ENCODE results near the gene LYRM2. TPM values are rescaled to one million over a fixed set of nuclear protein-coding genes. Genes with fewer than 3 reads are reported as not detected.

Gene LYRM2, protein sequence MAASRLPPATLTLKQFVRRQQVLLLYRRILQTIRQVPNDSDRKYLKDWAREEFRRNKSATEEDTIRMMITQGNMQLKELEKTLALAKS
- 16.0 and 20.6 TPM in 2 replicates for total RNA-seq

GRCh38 chr6:89638320-89639195 lies at the start of gene LYRM2:
Gene LYRM2 (minus strand): TSS chr6:89638747. CDS start chr6:89638716, 31 bp downstream.
- peak; percentile 96 for DNase-seq

GRCh38 chr6:89688328-89688727 lies 49.8 kb upstream of the LYRM2 start:
- DNase-seq = no peak

- DNase-seq = no peak
Measured at GRCh38 chr6:89685311-89685710, 46.8 kb upstream of the LYRM2 start.

DNA sequence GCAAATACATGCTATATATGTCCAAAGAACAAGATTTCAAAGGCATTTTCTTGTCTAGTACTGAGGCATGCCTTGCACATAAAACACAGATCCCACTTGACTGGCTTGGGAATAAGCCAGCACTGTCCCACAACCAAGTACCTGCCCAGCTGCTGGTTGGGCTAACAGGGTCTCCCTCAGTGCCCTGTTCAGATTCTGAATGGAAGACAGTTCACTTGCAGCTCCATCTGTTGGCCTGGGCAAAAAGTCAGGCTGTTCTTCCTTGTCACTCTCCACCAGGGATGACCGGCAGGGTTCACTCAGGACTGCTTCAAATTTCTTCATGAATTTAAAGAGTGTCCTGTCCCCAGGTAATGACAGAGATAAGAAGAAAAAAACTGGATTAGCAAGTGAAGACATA lies 44.4 kb upstream of the LYRM2 start:
- no peak for DNase-seq

DNA sequence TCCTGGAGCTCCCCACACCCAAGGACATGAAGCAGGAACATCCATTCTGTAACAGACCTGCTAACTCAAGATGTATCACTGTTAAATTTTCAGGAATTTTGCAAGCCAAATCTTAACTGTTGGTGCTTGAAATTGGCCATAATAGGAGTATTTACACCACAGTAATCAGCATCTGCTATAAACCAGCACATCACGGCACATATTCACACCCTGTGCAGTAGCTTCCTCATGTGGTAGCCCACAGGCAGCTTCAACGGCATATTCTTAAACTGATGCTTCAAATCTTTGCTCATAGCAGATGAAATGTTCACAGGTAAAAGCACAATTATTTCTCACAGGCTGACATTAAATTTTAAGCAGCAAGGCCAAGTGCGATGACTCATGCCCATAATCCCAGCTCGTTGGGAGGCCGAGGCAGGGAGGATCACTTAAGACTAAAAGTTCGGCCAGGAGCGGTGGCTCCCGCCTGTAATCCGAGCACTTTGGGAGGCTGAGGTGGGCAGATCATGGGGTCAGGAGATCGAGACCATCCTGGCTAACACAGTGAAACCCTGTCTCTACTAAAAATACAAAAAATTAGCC lies 43.5 kb upstream of the LYRM2 start:
- no peak for DNase-seq

- no peak for DNase-seq
Measured at GRCh38 chr6:89680551-89680950, 42.0 kb upstream of the LYRM2 start.

GRCh38 chr6:89680150-89680549 lies 41.6 kb upstream of the LYRM2 start:
- DNase-seq = peak; percentile 51

GRCh38 chr6:89679215-89680120 lies 40.9 kb upstream of the LYRM2 start:
- DNase-seq = no peak

DNA sequence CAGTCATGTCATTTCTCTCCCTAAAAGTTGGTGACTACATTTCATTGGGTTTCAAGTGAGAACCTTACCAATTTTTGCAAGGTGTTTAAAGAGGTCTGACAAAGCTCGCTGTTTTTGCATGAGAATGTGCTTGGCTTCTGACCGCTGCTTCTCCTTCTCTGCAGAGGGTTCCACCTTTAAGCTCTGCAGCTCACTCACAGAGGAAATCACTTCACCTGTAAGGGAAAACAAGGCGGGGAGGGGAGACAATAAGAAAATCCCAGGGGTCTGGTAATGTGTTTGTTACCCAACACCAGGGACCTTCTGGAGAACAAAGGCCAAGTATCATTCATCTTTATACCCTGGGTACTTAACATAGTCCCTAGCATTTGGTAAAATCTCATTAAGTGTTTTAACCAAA lies 40.0 kb upstream of the LYRM2 start:
- no peak for DNase-seq

GRCh38 chr6:89675949-89676748 lies 37.6 kb upstream of the LYRM2 start:
- DNase-seq = no peak

GRCh38 chr6:89670935-89671565 lies 32.5 kb upstream of the LYRM2 start:
- no peak for DNase-seq

DNA sequence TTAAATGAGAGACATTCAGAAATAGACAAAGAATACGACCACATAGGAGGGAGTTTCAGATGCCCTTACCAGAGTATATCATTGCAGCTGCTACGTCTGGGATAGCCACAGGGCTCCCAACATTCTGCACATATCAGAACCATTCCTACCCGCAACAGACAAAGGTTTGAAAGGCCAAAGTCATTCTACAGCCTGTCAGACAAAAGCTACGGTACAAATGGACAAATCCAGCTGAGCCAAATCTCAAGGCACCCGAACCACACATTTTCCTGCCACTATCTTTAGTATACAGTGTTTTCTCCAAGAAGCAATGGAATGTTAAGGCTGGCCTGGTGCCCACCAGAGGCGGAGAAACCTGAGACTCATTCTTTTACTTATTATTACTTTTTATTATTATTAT lies 30.5 kb upstream of the LYRM2 start:
- DNase-seq = no peak

GRCh38 chr6:89667872-89668556 lies 29.5 kb upstream of the LYRM2 start:
- no peak for DNase-seq

DNA sequence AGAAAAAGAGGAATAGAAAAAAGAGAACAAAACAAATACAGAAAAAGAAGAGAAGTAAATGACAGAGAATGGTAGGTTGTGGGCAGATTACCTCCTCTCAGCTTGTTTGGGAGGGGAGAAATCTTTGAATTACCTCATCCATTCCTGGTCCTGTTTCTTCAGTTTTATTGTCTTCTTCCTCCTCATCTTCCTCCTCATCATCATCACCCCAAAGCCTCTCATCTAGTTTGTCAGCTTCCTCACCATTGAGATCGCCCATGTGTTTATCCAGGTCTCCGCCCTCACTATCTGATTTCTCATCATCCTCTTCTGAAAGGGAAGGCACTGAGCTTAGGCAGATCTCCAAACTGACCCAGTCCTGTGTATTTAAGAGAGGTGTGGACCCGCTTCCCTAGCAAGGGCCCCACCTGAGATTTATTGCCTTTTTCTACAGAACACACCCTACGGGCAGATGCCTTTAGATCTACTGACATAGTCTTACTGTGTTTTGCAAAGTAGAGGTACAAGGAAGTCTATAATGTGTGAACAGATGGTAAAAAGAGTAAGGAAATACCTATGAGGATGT lies 24.2 kb upstream of the LYRM2 start:
- DNase-seq = no peak

DNA sequence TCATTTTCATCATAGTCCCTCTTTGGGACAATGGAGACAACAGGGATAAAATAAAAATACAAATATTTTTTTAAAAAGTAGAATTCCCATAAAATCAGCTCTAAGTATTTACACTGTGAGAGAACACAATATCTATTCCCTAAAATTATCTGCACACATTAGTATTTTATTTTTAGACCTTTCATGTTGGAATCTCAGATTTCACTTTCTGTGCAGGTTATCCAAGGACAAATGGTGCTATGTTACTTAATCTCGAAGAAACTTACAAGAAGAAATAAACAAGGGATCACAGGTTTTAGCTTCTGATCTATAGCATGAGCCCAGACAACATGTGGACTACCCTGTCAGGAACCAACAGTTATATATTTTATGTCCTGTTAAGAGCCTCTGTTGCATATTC lies 23.0 kb upstream of the LYRM2 start:
- no peak for DNase-seq

DNA sequence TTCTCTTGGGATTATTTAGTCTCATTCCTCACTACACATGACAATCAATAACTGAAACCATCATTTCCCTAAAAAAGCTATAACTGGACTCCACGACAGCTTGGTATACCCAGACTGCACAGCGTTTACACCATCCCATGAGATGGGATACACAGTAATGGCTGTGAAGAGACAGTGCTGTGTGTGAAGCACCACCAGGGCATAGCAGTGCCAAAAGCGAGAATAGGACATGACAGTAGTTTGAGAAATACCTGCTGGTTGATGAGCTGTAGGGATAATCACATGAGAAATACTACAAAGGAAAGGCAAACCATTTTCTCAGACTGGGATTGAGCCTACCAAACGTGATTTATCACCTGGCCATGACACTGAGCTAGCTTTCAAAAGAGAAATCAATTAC lies 22.4 kb upstream of the LYRM2 start:
- DNase-seq = no peak

DNA sequence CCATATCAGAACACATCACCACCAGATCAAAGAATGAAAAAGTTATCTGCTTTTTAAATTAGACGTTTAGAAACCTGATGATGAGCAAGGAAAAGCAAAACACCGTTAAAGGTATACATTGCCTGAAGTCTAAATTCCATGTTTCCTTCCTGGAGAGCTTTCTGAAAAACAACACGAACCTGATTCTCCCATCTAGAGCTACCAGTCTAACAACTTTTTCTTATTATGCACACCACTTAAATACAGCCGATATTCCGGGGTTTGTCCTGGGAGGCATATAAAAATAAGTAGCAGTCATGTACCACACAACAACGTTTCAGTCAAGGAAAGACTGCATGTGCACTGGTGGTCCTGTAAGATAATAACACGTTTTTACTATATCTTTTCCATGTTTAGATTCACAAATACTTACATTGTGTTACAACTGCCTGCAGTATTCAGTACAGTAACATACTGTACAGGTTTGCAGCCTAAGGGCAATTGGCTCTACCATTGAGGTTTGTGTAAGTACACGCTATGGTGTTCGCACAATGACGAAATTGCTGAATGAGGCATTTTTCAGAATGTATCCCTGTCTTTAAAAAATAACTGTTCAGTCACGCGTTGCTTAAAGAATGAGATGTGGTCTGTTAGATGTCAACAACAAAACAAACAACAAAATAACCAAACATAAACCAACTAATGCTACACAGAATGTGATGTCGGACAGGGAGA lies 19.1 kb upstream of the LYRM2 start:
- no peak for DNase-seq

DNA sequence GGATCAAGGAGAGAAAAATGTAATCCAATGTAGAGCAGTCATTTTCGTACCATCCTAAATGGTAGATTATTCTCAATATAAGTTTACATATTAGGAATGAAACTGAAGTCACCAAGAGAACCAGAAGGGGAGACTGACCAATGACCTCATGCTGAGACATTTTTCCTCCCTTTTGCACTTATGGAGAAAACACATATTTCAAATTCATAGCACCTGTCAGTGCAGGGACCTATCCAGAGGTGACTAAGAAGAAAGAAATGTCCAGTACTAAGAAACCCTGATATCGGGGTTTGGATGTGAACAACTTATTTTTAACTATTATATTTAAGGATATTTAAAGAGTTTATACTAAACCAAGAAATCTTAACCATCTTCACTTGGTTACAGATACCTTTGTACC lies 16.6 kb upstream of the LYRM2 start:
- DNase-seq = no peak

- no peak for DNase-seq
Measured at GRCh38 chr6:89650579-89650978, 12.0 kb upstream of the LYRM2 start.

DNA sequence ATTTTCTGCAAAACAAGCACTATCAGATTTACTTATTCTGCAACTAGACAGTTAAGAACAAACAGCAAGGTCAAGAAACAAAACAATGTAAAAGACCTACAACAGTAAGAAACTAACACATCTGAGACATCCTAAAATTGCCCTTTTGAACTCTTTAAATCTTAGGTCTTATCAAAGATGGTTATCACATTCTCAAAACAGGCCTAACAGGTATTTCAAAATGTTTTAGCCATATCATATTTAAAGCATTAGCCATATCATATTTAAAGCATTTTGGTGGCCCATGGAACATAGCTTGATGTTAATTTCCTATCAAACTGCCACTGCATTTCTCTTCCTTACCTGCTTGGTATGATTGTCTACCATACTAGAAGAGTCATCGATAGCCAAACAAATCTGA lies 11.1 kb upstream of the LYRM2 start:
- DNase-seq = no peak
